OCI-LY3 (cell line): Measurements from ENCODE around the gene METTL21C.

ENCODE experiments used
- CTCF ChIP-seq: fragments of 200-600, 300-600 bp; sonication (generic); IDR thresholded peaks from 2 replicates; pipeline ENCODE4 v1.5.1; 2014; ENCODE audit warnings: antibody characterized with exemption, low read length, low read depth
- EZH2phosphoT487 ChIP-seq: fragments of 200-600 bp; shearing (Covaris generic); IDR thresholded peaks from 2 replicates; pipeline ENCODE4 v1.6.1; 2018; ENCODE audit warnings: antibody characterized with exemption, mixed run types, low read depth

- TF ChIP-seq CTCF (no peak), EZH2phosphoT487 (no peak)
Observed at GRCh38 chr13:102654756-102655155, 40.1 kb downstream of the METTL21C start.
